ENCODE measurements around the gene COX11. TPM values are rescaled to one million over a fixed set of nuclear protein-coding genes. Genes with fewer than 3 reads are reported as not detected.
A peak's percentile ranks its signal among the peaks of the same experiment; 100 is the strongest.

COX11 gene
- total and polyA plus RNA-seq, 2 of the 13 experiments (the other 11 are each of a cell fraction or from before 2014, with no cell fraction given), result 103 to 203 TPM

GRCh38 chr17:54967621-54968261 is 713 bp downstream of the COX11 start (continued):
- TF ChIP-seq, protein P1, sequence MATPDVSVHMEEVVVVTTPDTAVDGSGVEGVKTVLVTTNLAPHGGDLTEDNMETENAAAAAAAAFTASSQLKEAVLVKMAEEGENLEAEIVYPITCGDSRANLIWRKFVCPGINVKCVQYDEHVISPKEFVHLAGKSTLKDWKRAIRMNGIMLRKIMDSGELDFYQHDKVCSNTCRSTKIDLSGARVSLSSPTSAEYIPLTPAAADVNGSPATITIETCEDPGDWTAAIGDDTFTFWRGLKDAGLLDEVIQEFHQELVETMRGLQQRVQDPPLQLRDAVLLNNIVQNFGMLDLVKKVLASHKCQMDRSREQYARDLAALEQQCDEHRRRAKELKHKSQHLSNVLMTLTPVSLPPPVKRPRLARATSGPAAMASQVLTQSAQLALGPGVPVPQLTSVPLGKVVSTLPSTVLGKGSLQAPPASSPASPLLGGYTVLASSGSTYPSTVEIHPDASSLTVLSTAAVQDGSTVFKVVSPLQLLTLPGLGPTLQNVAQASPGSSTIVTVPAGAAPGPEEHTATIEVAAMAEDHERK (CRISPR knock-in tag; IDR thresholded peaks at IDR 0.05; ENCODE audit: low read depth), result no peak
- TF ChIP-seq BORCS8-MEF2B (CRISPR knock-in tag; IDR thresholded peaks at IDR 0.05) (no peak), ZFP36L1 (CRISPR knock-in tag; IDR thresholded peaks at IDR 0.05) (peak; percentile 5; the same call in 1 of the 2 replicates), ZBTB39 (CRISPR knock-in tag; IDR thresholded peaks at IDR 0.05) (no peak), LCORL (IDR thresholded peaks at IDR 0.05) (no peak), LCORL (CRISPR knock-in tag; IDR thresholded peaks at IDR 0.05) (no peak), ZFP90 (CRISPR knock-in tag; IDR thresholded peaks at IDR 0.05; ENCODE audit: borderline replicate concordance) (0 out of 2 replicates have a peak, but pooled peaks have one; percentile 10), TEAD2 (CRISPR knock-in tag; IDR thresholded peaks at IDR 0.05) (no peak), U2AF1 (optimal IDR thresholded peaks at IDR 0.05; ENCODE audit: low read depth, low read length) (peak; percentile 61), POLR2AphosphoS5 (IDR thresholded peaks at IDR 0.05; ENCODE audit: low read depth, low read length) (peak; percentile 76), FOXA1 (IDR thresholded peaks at IDR 0.05) (no peak), FOXA1 (CRISPR knock-in tag; IDR thresholded peaks at IDR 0.05) (peak; percentile 41), PAWR (CRISPR knock-in tag; IDR thresholded peaks at IDR 0.05; ENCODE audit: borderline replicate concordance) (0 out of 2 replicates have a peak, but pooled peaks have one; percentile 42), ZNF543 (CRISPR knock-in tag; IDR thresholded peaks at IDR 0.05) (no peak), ZBTB43 (CRISPR knock-in tag; conservative IDR thresholded peaks at IDR 0.05) (peak; percentile 41; the same call in 1 of the 2 replicates), NR2F6 (IDR thresholded peaks at IDR 0.05) (0 out of 2 replicates have a peak, but pooled peaks have one; percentile 14), NR2F6 (CRISPR knock-in tag; IDR thresholded peaks at IDR 0.05) (no peak), ZC3H4 (CRISPR knock-in tag; IDR thresholded peaks at IDR 0.05; ENCODE audit: borderline replicate concordance) (0 out of 2 replicates have a peak, but pooled peaks have one; percentile 56), ZFX (CRISPR knock-in tag; IDR thresholded peaks at IDR 0.05; ENCODE audit: low read depth) (no peak), ZNF644 (CRISPR knock-in tag; IDR thresholded peaks at IDR 0.05; ENCODE audit: low read depth) (no peak), ZNF556 (CRISPR knock-in tag; IDR thresholded peaks at IDR 0.05; ENCODE audit: borderline replicate concordance) (0 out of 2 replicates have a peak, but pooled peaks have one; percentile 30)
- TF ChIP-seq, protein P2, sequence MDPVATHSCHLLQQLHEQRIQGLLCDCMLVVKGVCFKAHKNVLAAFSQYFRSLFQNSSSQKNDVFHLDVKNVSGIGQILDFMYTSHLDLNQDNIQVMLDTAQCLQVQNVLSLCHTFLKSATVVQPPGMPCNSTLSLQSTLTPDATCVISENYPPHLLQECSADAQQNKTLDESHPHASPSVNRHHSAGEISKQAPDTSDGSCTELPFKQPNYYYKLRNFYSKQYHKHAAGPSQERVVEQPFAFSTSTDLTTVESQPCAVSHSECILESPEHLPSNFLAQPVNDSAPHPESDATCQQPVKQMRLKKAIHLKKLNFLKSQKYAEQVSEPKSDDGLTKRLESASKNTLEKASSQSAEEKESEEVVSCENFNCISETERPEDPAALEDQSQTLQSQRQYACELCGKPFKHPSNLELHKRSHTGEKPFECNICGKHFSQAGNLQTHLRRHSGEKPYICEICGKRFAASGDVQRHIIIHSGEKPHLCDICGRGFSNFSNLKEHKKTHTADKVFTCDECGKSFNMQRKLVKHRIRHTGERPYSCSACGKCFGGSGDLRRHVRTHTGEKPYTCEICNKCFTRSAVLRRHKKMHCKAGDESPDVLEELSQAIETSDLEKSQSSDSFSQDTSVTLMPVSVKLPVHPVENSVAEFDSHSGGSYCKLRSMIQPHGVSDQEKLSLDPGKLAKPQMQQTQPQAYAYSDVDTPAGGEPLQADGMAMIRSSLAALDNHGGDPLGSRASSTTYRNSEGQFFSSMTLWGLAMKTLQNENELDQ (CRISPR knock-in tag; IDR thresholded peaks at IDR 0.05; ENCODE audit: borderline replicate concordance), result peak; percentile 3; the same call in 1 of the 2 replicates
